Panc1 (cell line): ENCODE data around the gene ENTPD7.

Experiments
- SIN3A ChIP-seq: IDR thresholded peaks from 2 replicates; pipeline ENCODE4 v1.6.1; 2012; ENCODE audit warnings: low read depth, mild to moderate bottlenecking, low read length, moderate library complexity, borderline replicate concordance; ENCODE audit not compliant: insufficient read depth
- TCF7L2 ChIP-seq: IDR thresholded peaks from 2 replicates; pipeline ENCODE4 v1.6.1; 2011; ENCODE audit warnings: mild to moderate bottlenecking, low read depth, low read length, inconsistent platforms
- TF ChIP-seq, protein P1 (sequence below): fragments of 450-650 bp; IDR thresholded peaks from 2 replicates; pipeline ENCODE4 v1.5.1; 2017; ENCODE audit warnings: mild to moderate bottlenecking
- TF ChIP-seq, protein P2 (sequence below), 2 experiments: IDR thresholded peaks; 2 replicates each; pipeline ENCODE4 v1.6.1; 2011 to 2012; ENCODE audit warnings: low read depth in 2 of 2, control low read depth in 1 of 2, low read length in 1 of 2, mild to moderate bottlenecking in 1 of 2, moderate library complexity in 1 of 2; ENCODE audit not compliant: insufficient read depth in 1 of 2

GRCh38 chr10:99754670-99755069, 95.4 kb downstream of the ENTPD7 start:
- TF ChIP-seq, protein P1, sequence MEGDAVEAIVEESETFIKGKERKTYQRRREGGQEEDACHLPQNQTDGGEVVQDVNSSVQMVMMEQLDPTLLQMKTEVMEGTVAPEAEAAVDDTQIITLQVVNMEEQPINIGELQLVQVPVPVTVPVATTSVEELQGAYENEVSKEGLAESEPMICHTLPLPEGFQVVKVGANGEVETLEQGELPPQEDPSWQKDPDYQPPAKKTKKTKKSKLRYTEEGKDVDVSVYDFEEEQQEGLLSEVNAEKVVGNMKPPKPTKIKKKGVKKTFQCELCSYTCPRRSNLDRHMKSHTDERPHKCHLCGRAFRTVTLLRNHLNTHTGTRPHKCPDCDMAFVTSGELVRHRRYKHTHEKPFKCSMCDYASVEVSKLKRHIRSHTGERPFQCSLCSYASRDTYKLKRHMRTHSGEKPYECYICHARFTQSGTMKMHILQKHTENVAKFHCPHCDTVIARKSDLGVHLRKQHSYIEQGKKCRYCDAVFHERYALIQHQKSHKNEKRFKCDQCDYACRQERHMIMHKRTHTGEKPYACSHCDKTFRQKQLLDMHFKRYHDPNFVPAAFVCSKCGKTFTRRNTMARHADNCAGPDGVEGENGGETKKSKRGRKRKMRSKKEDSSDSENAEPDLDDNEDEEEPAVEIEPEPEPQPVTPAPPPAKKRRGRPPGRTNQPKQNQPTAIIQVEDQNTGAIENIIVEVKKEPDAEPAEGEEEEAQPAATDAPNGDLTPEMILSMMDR, result no peak
- TF ChIP-seq TCF7L2 (no peak), SIN3A (no peak)
- TF ChIP-seq, protein P2, sequence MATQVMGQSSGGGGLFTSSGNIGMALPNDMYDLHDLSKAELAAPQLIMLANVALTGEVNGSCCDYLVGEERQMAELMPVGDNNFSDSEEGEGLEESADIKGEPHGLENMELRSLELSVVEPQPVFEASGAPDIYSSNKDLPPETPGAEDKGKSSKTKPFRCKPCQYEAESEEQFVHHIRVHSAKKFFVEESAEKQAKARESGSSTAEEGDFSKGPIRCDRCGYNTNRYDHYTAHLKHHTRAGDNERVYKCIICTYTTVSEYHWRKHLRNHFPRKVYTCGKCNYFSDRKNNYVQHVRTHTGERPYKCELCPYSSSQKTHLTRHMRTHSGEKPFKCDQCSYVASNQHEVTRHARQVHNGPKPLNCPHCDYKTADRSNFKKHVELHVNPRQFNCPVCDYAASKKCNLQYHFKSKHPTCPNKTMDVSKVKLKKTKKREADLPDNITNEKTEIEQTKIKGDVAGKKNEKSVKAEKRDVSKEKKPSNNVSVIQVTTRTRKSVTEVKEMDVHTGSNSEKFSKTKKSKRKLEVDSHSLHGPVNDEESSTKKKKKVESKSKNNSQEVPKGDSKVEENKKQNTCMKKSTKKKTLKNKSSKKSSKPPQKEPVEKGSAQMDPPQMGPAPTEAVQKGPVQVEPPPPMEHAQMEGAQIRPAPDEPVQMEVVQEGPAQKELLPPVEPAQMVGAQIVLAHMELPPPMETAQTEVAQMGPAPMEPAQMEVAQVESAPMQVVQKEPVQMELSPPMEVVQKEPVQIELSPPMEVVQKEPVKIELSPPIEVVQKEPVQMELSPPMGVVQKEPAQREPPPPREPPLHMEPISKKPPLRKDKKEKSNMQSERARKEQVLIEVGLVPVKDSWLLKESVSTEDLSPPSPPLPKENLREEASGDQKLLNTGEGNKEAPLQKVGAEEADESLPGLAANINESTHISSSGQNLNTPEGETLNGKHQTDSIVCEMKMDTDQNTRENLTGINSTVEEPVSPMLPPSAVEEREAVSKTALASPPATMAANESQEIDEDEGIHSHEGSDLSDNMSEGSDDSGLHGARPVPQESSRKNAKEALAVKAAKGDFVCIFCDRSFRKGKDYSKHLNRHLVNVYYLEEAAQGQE (IDR thresholded peaks at IDR 0.05; ENCODE audit: insufficient read depth in 1 of 2, low read depth in 2 of 2, low read length in 1 of 2), result no peak
